IMR-90 (cell line): ENCODE results near the gene TMEM54. TPM values are rescaled to one million over a fixed set of nuclear protein-coding genes. Genes with fewer than 3 reads are reported as not detected.

Source experiments
- ATAC-seq: fragments of 200-7000 bp; cut with Tn5 transposase; 2 replicates; pipeline ENCODE4 v1.9.1; 2020; ENCODE audit warnings: low read depth, mild to moderate bottlenecking, moderate library complexity
- BruUV-seq: library from RNA; stranded (reverse); fragments of 400-500 nt; replicated peaks from 2 replicates; lab custom pipeline; 2021; lab: Mats Ljungman, UMichigan
- CTCF ChIA-PET: fragments of 300-600 bp; formaldehyde crosslinking; extraction: SDS; loops from one replicate; lab custom pipeline; 2021; ENCODE audit warnings: antibody characterized with exemption; lab: Yijun Ruan, JAX
- POLR2A ChIA-PET: fragments of 300-600 bp; sonication (Branson Sonifier 250); formaldehyde crosslinking; loops from one replicate; lab custom pipeline; 2022; ENCODE audit warnings: antibody characterized with exemption; ENCODE audit not compliant: unreplicated experiment; lab: Charles Lee
- DNase-seq: peaks from one replicate; pipeline ENCODE4 v3.0.0; 2013
- H2AFZ ChIP-seq: replicated peaks from 2 replicates; pipeline ENCODE3; 2013; ENCODE audit warnings: low read length, mild to moderate bottlenecking; ENCODE audit not compliant: poor library complexity
- H2AK5ac ChIP-seq: 2 replicates; pipeline ENCODE4 v1.6.1; 2013; ENCODE audit warnings: low read depth, low read length, inconsistent platforms
- H2AK9ac ChIP-seq: replicated peaks from 2 replicates; pipeline ENCODE3; 2013; ENCODE audit warnings: mild to moderate bottlenecking, low read depth, low read length, moderate library complexity; ENCODE audit not compliant: poor library complexity
- H2BK120ac ChIP-seq: 2 replicates; pipeline ENCODE4 v1.6.1; 2013; ENCODE audit warnings: low read depth, low read length, inconsistent platforms
- H2BK15ac ChIP-seq: 3 replicates; pipeline ENCODE4 v1.6.1; 2013; ENCODE audit warnings: low read depth, low read length, inconsistent platforms
- H2BK20ac ChIP-seq: 2 replicates; pipeline ENCODE4 v1.6.1; 2013; ENCODE audit warnings: low read depth, mild to moderate bottlenecking, inconsistent platforms, low read length, moderate library complexity
- H2BK5ac ChIP-seq: 2 replicates; pipeline ENCODE4 v1.6.1; 2013; ENCODE audit warnings: mild to moderate bottlenecking, low read depth, low read length, inconsistent platforms; ENCODE audit not compliant: poor library complexity, severe bottlenecking
- H3K14ac ChIP-seq: replicated peaks from 2 replicates; pipeline ENCODE4 v1.6.1; 2013; ENCODE audit warnings: low read depth, low read length, inconsistent platforms
- H3K18ac ChIP-seq: 2 replicates; pipeline ENCODE4 v1.6.1; 2013; ENCODE audit warnings: low read depth, low read length, control low read depth
- H3K23ac ChIP-seq: 2 replicates; pipeline ENCODE4 v1.6.1; 2013; ENCODE audit warnings: low read depth, low read length, inconsistent platforms
- H3K27ac ChIP-seq: 2 replicates; pipeline ENCODE4 v1.5.1; 2013; ENCODE audit warnings: mild to moderate bottlenecking, control low read depth, low read length; ENCODE audit not compliant: insufficient read depth
- H3K27me3 ChIP-seq: 2 replicates; pipeline ENCODE4 v1.6.1; 2013; ENCODE audit warnings: low read length; ENCODE audit not compliant: control insufficient read depth, insufficient read depth
- H3K36me3 ChIP-seq: 2 replicates; pipeline ENCODE4 v1.6.1; 2013; ENCODE audit warnings: low read length, mixed read lengths; ENCODE audit not compliant: control insufficient read depth, insufficient read depth
- H3K4ac ChIP-seq: 2 replicates; pipeline ENCODE4 v1.6.1; 2013; ENCODE audit warnings: low read depth, low read length, inconsistent platforms
- H3K4me1 ChIP-seq: 2 replicates; pipeline ENCODE4 v1.6.1; 2013; ENCODE audit warnings: low read length, mixed read lengths; ENCODE audit not compliant: control insufficient read depth, insufficient read depth
- H3K4me2 ChIP-seq: 2 replicates; pipeline ENCODE4 v1.6.1; 2013; ENCODE audit warnings: low read depth, mild to moderate bottlenecking, control low read depth, low read length, moderate library complexity
- H3K4me3 ChIP-seq: 2 replicates; pipeline ENCODE4 v1.5.1; 2013; ENCODE audit warnings: low read depth, mild to moderate bottlenecking, control low read depth, low read length, moderate library complexity; ENCODE audit not compliant: insufficient read depth
- H3K56ac ChIP-seq: 2 replicates; pipeline ENCODE4 v1.6.1; 2013; ENCODE audit warnings: low read length, inconsistent platforms; ENCODE audit not compliant: insufficient read depth; ENCODE audit errors: extremely low read depth
- H3K79me1 ChIP-seq, 2 experiments: 2 replicates each; pipeline ENCODE4 v1.6.1; 2013; ENCODE audit warnings: low read length in 2 of 2, inconsistent platforms in 1 of 2, low read depth in 1 of 2
- H3K9ac ChIP-seq: 2 replicates; pipeline ENCODE4 v1.6.1; 2013; ENCODE audit warnings: low read depth, low read length, control low read depth
- H3K9me1 ChIP-seq: 2 replicates; pipeline ENCODE4 v1.6.1; 2013; ENCODE audit warnings: low read length, inconsistent platforms; ENCODE audit not compliant: insufficient read depth
- H3K9me3 ChIP-seq: 2 replicates; pipeline ENCODE4 v1.6.1; 2013; ENCODE audit warnings: low read length; ENCODE audit not compliant: control insufficient read depth, insufficient read depth
- H4K20me1 ChIP-seq: 2 replicates; pipeline ENCODE4 v1.6.1; 2013; ENCODE audit warnings: low read length, inconsistent platforms; ENCODE audit not compliant: insufficient read depth
- H4K5ac ChIP-seq: 2 replicates; pipeline ENCODE4 v1.6.1; 2013; ENCODE audit warnings: mild to moderate bottlenecking, low read depth, low read length, control low read depth
- H4K8ac ChIP-seq, 2 experiments: 2 replicates each; pipeline ENCODE4 v1.6.1; 2013; ENCODE audit warnings: low read depth in 2 of 2, low read length in 2 of 2, control low read depth in 1 of 2, inconsistent platforms in 1 of 2
- H4K91ac ChIP-seq: 2 replicates; pipeline ENCODE4 v1.6.1; 2013; ENCODE audit warnings: low read depth, low read length, inconsistent platforms; ENCODE audit not compliant: insufficient read depth
- BHLHE40 ChIP-seq: fragments of 150-350 bp; IDR thresholded peaks from 2 replicates; pipeline ENCODE4 v1.6.1; 2016; ENCODE audit warnings: mild to moderate bottlenecking, low read depth, low read length
- CEBPB ChIP-seq: IDR thresholded peaks from 2 replicates; pipeline ENCODE4 v1.6.1; 2012; ENCODE audit warnings: low read depth, low read length, improper control_type of control experiment
- CHD1 ChIP-seq: IDR thresholded peaks from 2 replicates; pipeline ENCODE4 v1.6.1; 2012; ENCODE audit warnings: low read depth, low read length, improper control_type of control experiment
- FOS ChIP-seq: fragments of 150-350 bp; IDR thresholded peaks from 2 replicates; pipeline ENCODE4 v1.6.1; 2016; ENCODE audit warnings: low read depth, low read length
- MAFK ChIP-seq: IDR thresholded peaks from 2 replicates; pipeline ENCODE4 v1.6.1; 2012; ENCODE audit warnings: low read depth, low read length, improper control_type of control experiment
- MAZ ChIP-seq: IDR thresholded peaks from 2 replicates; pipeline ENCODE4 v1.6.1; 2012; ENCODE audit warnings: low read depth, mild to moderate bottlenecking, low read length, improper control_type of control experiment, moderate library complexity, borderline replicate concordance
- MXI1 ChIP-seq: IDR thresholded peaks from 2 replicates; pipeline ENCODE4 v1.6.1; 2012; ENCODE audit warnings: low read depth, mild to moderate bottlenecking, low read length, moderate library complexity, borderline replicate concordance
- NFE2L2 ChIP-seq: fragments of 150-350 bp; IDR thresholded peaks from 2 replicates; pipeline ENCODE4 v1.6.1; 2016; ENCODE audit warnings: low read depth, mild to moderate bottlenecking, low read length
- POLR2A ChIP-seq: IDR thresholded peaks from 2 replicates; pipeline ENCODE4 v1.6.1; 2012; ENCODE audit warnings: mild to moderate bottlenecking, low read depth, low read length
- RCOR1 ChIP-seq: IDR thresholded peaks from 2 replicates; pipeline ENCODE4 v1.6.1; 2012; ENCODE audit warnings: mild to moderate bottlenecking, low read length, improper control_type of control experiment; ENCODE audit not compliant: insufficient replicate concordance
- RFX5 ChIP-seq: IDR thresholded peaks from 2 replicates; pipeline ENCODE4 v1.8.0; 2012; ENCODE audit warnings: low read depth, mild to moderate bottlenecking, low read length, moderate library complexity
- SMC3 ChIP-seq: fragments of 150-350 bp; IDR thresholded peaks from 2 replicates; pipeline ENCODE4 v1.6.1; 2016; ENCODE audit warnings: low read depth, mild to moderate bottlenecking, antibody characterized with exemption, low read length, moderate library complexity
- WGBS, 2 experiments: methylation state at CpG; one replicate each; pipeline versions ENCODE4 v1.1.5 to v1.1.7; 2013; ENCODE audit warnings: missing lambda C conversion rate in 2 of 2; ENCODE audit not compliant: insufficient read length in 1 of 2; ENCODE audit errors: extremely low coverage in 2 of 2; 5-methylcytosine and 5-hydroxymethylcytosine counted together
- dilution Hi-C: fragments of 300-500 bp; cut with HindIII; formaldehyde crosslinking; loops from one replicate; pipeline ENCODE4 v1.14.3; 2018; ENCODE audit warnings: low sequenced_read_pairs; ENCODE audit not compliant: unreplicated experiment
- in situ Hi-C: fragments of 300-500 bp; cut with MboI; formaldehyde crosslinking; loops from 3 replicates; pipeline ENCODE4 v1.14.3; 2019; ENCODE audit warnings: low sequenced_read_pairs, inconsistent platforms, mixed read lengths
- intact Hi-C: fragments of 100-400 bp; cut with micrococcal nuclease; formaldehyde crosslinking; loops from 2 replicates; pipeline ENCODE4 v1.10.0; 2022
- polyA plus RNA-seq, 3 experiments: library from polyadenylated mRNA; depleted of rRNA; stranded (reverse); fragments of >200 nt; gene quantifications; 2 replicates each; pipeline ENCODE4 v1.2.3, GENCODE V29; 2012; ENCODE audit warnings: low replicate concordance in 1 of 3
- total RNA-seq: library from RNA; depleted of rRNA; stranded (reverse); fragments of >200 nt; gene quantifications from 2 replicates; pipeline ENCODE4 v1.2.3, GENCODE V29; 2012
- TF ChIP-seq, protein P1 (sequence below): fragments of 150-350 bp; IDR thresholded peaks from 2 replicates; pipeline ENCODE4 v1.6.1; 2017; ENCODE audit warnings: mild to moderate bottlenecking, antibody characterized with exemption, low read length, low read depth
- TF ChIP-seq, protein P2 (sequence below): fragments of 150-350 bp; IDR thresholded peaks from 2 replicates; pipeline ENCODE4 v1.6.1; 2016; ENCODE audit warnings: low read depth, mild to moderate bottlenecking, low read length, moderate library complexity, borderline replicate concordance

Gene TMEM54
- total and polyA plus RNA-seq, 2 of the 4 experiments (the other 2 are of a cell fraction) = 25.5 to 75.2 TPM

- no peak for TF ChIP-seq NFE2L2
These were observed 32.6 kb upstream of the TMEM54 start (continued) for GRCh38 chr1:32933742-32934322.

GRCh38 chr1:32931760-32932159, 30.6 kb upstream of the TMEM54 start:
- Histone ChIP-seq H3K79me1 (no peaks in the 10 kb centered on the region), H3K23ac (no peak overlapping the region), H4K8ac (no peak overlapping the region), H3K27ac (no peak overlapping the region), H2BK20ac (no peak overlapping the region), H3K27me3 (no peaks in the 10 kb centered on the region; the same call in 1 of the 2 replicates), H3K9ac (no peak overlapping the region), H3K4ac (no peak overlapping the region), H4K5ac (no peak overlapping the region), H3K4me2 (no peak overlapping the region), H3K36me3 (peaks cover 4% of the 10 kb centered on the region), H2AFZ (no peak overlapping the region), H3K4me1 (0 out of 2 replicates have a peak, but pooled peaks cover 2% of the 10 kb centered on the region), H3K18ac (no peak overlapping the region), H2AK9ac (no peak overlapping the region), H3K4me3 (no peak overlapping the region), H4K20me1 (no peaks in the 10 kb centered on the region), H4K91ac (no peak overlapping the region), H2BK15ac (no peak overlapping the region), H3K9me1 (no peaks in the 10 kb centered on the region; the same call in 1 of the 2 replicates), H2AK5ac (no peak overlapping the region), H3K9me3 (no peaks in the 10 kb centered on the region), H3K56ac (no peak overlapping the region), H2BK120ac (no peak overlapping the region), H3K14ac (no peak overlapping the region), H2BK5ac (no peak overlapping the region)
- intact Hi-C loops = no loop called here
- no peak for DNase-seq
- no peak for ATAC-seq
- dilution Hi-C loops = no loop called here
- WGBS, 2 experiments = 100% methylated on average over 1 of the region's 1 CpG; no CpG with 5 or more reads in 1 of the 2 experiments
- CTCF ChIA-PET = interaction anchor here (0.5 to 1.6 kb wide), 3 partner anchors 10 to 163 kb away, joined by 3 to 6 read pairs (median 3); no protein-coding TSS in a partner anchor
- POLR2A ChIA-PET = no interaction called here
- BruUV-seq = no TSS peak
- in situ Hi-C loops = loop anchor here (5.0 to 10.0 kb wide), 2 partner anchors 76 to 123 kb away; no protein-coding TSS in a partner anchor
- TF ChIP-seq RFX5 (no peak), MXI1 (no peak), POLR2A (no peak), FOS (no peak), CEBPB (no peak), SMC3 (no peak), MAZ (no peak), NFE2L2 (no peak), CHD1 (no peak), RCOR1 (no peak), BHLHE40 (no peak), MAFK (no peak)
- TF ChIP-seq, protein P1, sequence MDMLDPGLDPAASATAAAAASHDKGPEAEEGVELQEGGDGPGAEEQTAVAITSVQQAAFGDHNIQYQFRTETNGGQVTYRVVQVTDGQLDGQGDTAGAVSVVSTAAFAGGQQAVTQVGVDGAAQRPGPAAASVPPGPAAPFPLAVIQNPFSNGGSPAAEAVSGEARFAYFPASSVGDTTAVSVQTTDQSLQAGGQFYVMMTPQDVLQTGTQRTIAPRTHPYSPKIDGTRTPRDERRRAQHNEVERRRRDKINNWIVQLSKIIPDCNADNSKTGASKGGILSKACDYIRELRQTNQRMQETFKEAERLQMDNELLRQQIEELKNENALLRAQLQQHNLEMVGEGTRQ = no peak
- TF ChIP-seq, protein P2, sequence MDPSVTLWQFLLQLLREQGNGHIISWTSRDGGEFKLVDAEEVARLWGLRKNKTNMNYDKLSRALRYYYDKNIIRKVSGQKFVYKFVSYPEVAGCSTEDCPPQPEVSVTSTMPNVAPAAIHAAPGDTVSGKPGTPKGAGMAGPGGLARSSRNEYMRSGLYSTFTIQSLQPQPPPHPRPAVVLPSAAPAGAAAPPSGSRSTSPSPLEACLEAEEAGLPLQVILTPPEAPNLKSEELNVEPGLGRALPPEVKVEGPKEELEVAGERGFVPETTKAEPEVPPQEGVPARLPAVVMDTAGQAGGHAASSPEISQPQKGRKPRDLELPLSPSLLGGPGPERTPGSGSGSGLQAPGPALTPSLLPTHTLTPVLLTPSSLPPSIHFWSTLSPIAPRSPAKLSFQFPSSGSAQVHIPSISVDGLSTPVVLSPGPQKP = no peak
